GM19238 (cell line): ENCODE results near the gene RMDN2.

Experiments
- DNase-seq: peaks from one replicate; pipeline ENCODE4 v3.0.0; 2011; ENCODE audit warnings: low spot score; ENCODE audit not compliant: insufficient read length

The RMDN2 gene

GRCh38 chr2:38038682-38039081 is 113.6 kb downstream of the RMDN2 start:
- no peak for DNase-seq

- DNase-seq: no peak
Measured at GRCh38 chr2:38039121-38039910, 114.2 kb downstream of the RMDN2 start.

- no peak for DNase-seq
Measured at GRCh38 chr2:38045811-38046210, 120.7 kb downstream of the RMDN2 start.

GRCh38 chr2:38056216-38056615 is 131.1 kb downstream of the RMDN2 start:
- no peak for DNase-seq

- no peak for DNase-seq
Measured at GRCh38 chr2:38057651-38058410, 132.7 kb downstream of the RMDN2 start.

GRCh38 chr2:38060236-38061018 is 135.3 kb downstream of the RMDN2 start:
- no peak for DNase-seq

- no peak for DNase-seq
Measured at GRCh38 chr2:38064801-38065501, 139.9 kb downstream of the RMDN2 start.

- no peak for DNase-seq
Measured at GRCh38 chr2:38065502-38066135, 140.5 kb downstream of the RMDN2 start.

- no peak for DNase-seq
Measured at GRCh38 chr2:38066421-38067115, 141.5 kb downstream of the RMDN2 start.
